K562 (cell line): ENCODE results near the gene ABLIM1. TPM values are rescaled to one million over a fixed set of nuclear protein-coding genes. Genes with fewer than 3 reads are reported as not detected.

Source experiments
- ATAC-seq: fragments of 200-7000 bp; cut with Tn5 transposase; 3 replicates; pipeline ENCODE4 v1.9.1; 2020; ENCODE audit warnings: moderate library complexity
- BruUV-seq: library from RNA; stranded (reverse); fragments of 400-500 nt; replicated peaks from 2 replicates; lab custom pipeline; 2021; lab: Mats Ljungman, UMichigan
- CTCF ChIA-PET: fragments of 300-600 bp; formaldehyde crosslinking; extraction: SDS; loops from one replicate; lab custom pipeline; 2021; ENCODE audit warnings: low intra/inter-chr PET ratio; lab: Yijun Ruan, JAX
- POLR2A ChIA-PET: fragments of 300-600, 350-650 bp; sonication (Branson Sonifier 250); formaldehyde crosslinking; extraction: SDS; loops from one replicate; lab custom pipeline; 2021; ENCODE audit warnings: antibody characterized with exemption, inconsistent platforms; lab: Yijun Ruan, JAX
- DNase-seq, 4 experiments: peaks; one replicate each; pipeline versions ENCODE4 v3.0.0 to v3.0.0-alpha.2; 2011 to 2018; ENCODE audit warnings: low spot score in 3 of 4, mixed read lengths in 3 of 4; ENCODE audit errors: extremely low read depth in 1 of 4
- FAIRE-seq: peaks from 2 replicates; lab custom pipeline; 2011; peaks lifted over from hg19 to GRCh38; lab: Jason Lieb, UNC
- H2AFZ ChIP-seq: 2 replicates; pipeline ENCODE4 v1.6.0; 2011; ENCODE audit warnings: low read depth, low read length, control low read depth, inconsistent platforms
- H3K27ac ChIP-seq: fragments of 200-600 bp; 3 replicates; pipeline ENCODE4 v1.8.0; 2011; ENCODE audit warnings: low read depth, mild to moderate bottlenecking, control low read depth, inconsistent platforms, low read length, moderate library complexity, mixed read lengths; ENCODE audit errors: extremely low read depth
- H3K27me3 ChIP-seq, 2 experiments: fragments of 300-600 bp in 1 of 2; 2 replicates in 1 of 2; 3 replicates in 1 of 2; pipeline versions ENCODE4 v1.6.0 to v1.8.0; 2011; ENCODE audit warnings: inconsistent platforms in 2 of 2, low read length in 2 of 2, mild to moderate bottlenecking in 1 of 2, mixed read lengths in 1 of 2, moderate library complexity in 1 of 2; ENCODE audit not compliant: control insufficient read depth in 2 of 2, insufficient read depth in 2 of 2
- H3K36me3 ChIP-seq: fragments of 300-600 bp; 3 replicates; pipeline ENCODE4 v1.8.0; 2011; ENCODE audit warnings: mild to moderate bottlenecking, low read length, inconsistent platforms; ENCODE audit not compliant: control insufficient read depth, insufficient read depth
- H3K4me1 ChIP-seq, 2 experiments: fragments of 200-600 bp in 1 of 2; replicated peaks in 1 of 2; 2 replicates in 1 of 2; 3 replicates in 1 of 2; pipeline versions ENCODE4 v1.5.1 to v1.8.0; 2011; ENCODE audit warnings: inconsistent platforms in 2 of 2, low read length in 2 of 2, mild to moderate bottlenecking in 1 of 2, mixed read lengths in 1 of 2, moderate library complexity in 1 of 2; ENCODE audit not compliant: control insufficient read depth in 2 of 2, insufficient read depth in 2 of 2
- H3K4me2 ChIP-seq: 2 replicates; pipeline ENCODE4 v1.6.1; 2011; ENCODE audit warnings: low read length, control low read depth, inconsistent platforms, mixed read lengths; ENCODE audit not compliant: insufficient read depth
- H3K4me3 ChIP-seq: fragments of 200-600 bp; sonication (generic), shearing (Covaris generic); 2 replicates; pipeline ENCODE4 v1.5.1; 2016; ENCODE audit warnings: control low read depth, inconsistent platforms
- H3K79me2 ChIP-seq: fragments of 200-600 bp; 3 replicates; pipeline ENCODE4 v1.8.0; 2011; ENCODE audit warnings: low read length, inconsistent platforms; ENCODE audit not compliant: control insufficient read depth, insufficient read depth
- H3K9ac ChIP-seq, 2 experiments: 2 replicates each; pipeline versions ENCODE4 v1.6.0 to v1.6.1; 2011; ENCODE audit warnings: low read depth in 2 of 2, low read length in 2 of 2, control low read depth in 1 of 2, inconsistent platforms in 1 of 2, mild to moderate bottlenecking in 1 of 2, mixed read lengths in 1 of 2; ENCODE audit not compliant: insufficient read depth in 1 of 2
- H3K9me1 ChIP-seq: one replicate; pipeline ENCODE4 v1.6.0; 2011; ENCODE audit warnings: inconsistent platforms, mild to moderate bottlenecking, low read length, moderate library complexity; ENCODE audit not compliant: control insufficient read depth, insufficient read depth
- H3K9me3 ChIP-seq: replicated peaks from 2 replicates; pipeline ENCODE4 v1.5.1; 2011; ENCODE audit warnings: low read depth, low read length, inconsistent platforms; ENCODE audit not compliant: control insufficient read depth, insufficient read depth
- H4K20me1 ChIP-seq: replicated peaks from 2 replicates; pipeline ENCODE4 v1.6.1; 2011; ENCODE audit warnings: low read length, inconsistent platforms, mixed read lengths; ENCODE audit not compliant: control insufficient read depth, insufficient read depth
- CEBPZ ChIP-seq: fragments of 150-350 bp; IDR thresholded peaks from 2 replicates; pipeline ENCODE4 v1.6.1; 2014; ENCODE audit warnings: low read depth, mild to moderate bottlenecking, low read length, borderline replicate concordance
- CHD2 ChIP-seq: IDR thresholded peaks from 2 replicates; pipeline ENCODE4 v1.6.1; 2011; ENCODE audit warnings: low read depth, low read length
- CSDE1 ChIP-seq, 2 experiments: fragments of 450-650 bp; IDR thresholded peaks; 2 replicates each; pipeline ENCODE4 v1.6.1; 2016; ENCODE audit warnings: mild to moderate bottlenecking in 1 of 2
- GABPA ChIP-seq: fragments of 200-800 bp; sonication (Bioruptor generic); conservative IDR thresholded peaks from 2 replicates; pipeline ENCODE4 v1.6.1; 2016; ENCODE audit warnings: low read depth, missing genetic modification characterization, missing compliant biosample characterization
- HDAC3 ChIP-seq: fragments of 450-650 bp; IDR thresholded peaks from 2 replicates; pipeline ENCODE4 v1.6.1; 2018; ENCODE audit warnings: borderline replicate concordance, mild to moderate bottlenecking, moderate library complexity; ENCODE audit not compliant: partially characterized antibody
- KAT7 ChIP-seq: sonication (generic); formaldehyde crosslinking; IDR thresholded peaks from 2 replicates; pipeline ENCODE4 v1.8.0; 2022; ENCODE audit warnings: missing genetic modification reagents, mild to moderate bottlenecking, borderline replicate concordance
- MECOM ChIP-seq: fragments of 250-450 bp; sonication (Bioruptor Pico); IDR thresholded peaks from 2 replicates; pipeline ENCODE4 v1.8.0; 2022; ENCODE audit warnings: inconsistent platforms
- MITF ChIP-seq: IDR thresholded peaks from 2 replicates; pipeline ENCODE4 v1.6.1; 2014; ENCODE audit warnings: antibody characterized with exemption
- ZNF280A ChIP-seq: fragments of 450-650 bp; IDR thresholded peaks from 2 replicates; pipeline ENCODE4 v1.6.1; 2018; ENCODE audit warnings: mild to moderate bottlenecking, low read depth; ENCODE audit not compliant: partially characterized antibody
- WGBS: fragments of 100-300 bp; shearing (Covaris generic); methylation state at CpG from one replicate; pipeline ENCODE4 v1.1.6; 2016; ENCODE audit warnings: low coverage, mixed read lengths; ENCODE audit not compliant: insufficient coverage; ENCODE audit errors: missing lambda C conversion rate; 5-methylcytosine and 5-hydroxymethylcytosine counted together
- in situ Hi-C: fragments of 300-500 bp; cut with MboI; formaldehyde crosslinking; loops from 4 replicates; pipeline ENCODE4 v1.15.0; 2018; ENCODE audit warnings: inconsistent platforms, mixed read lengths
- intact Hi-C: fragments of 100-400 bp; cut with micrococcal nuclease; formaldehyde crosslinking; loops from 2 replicates; pipeline ENCODE4 v1.14.2; 2022
- polyA plus RNA-seq, 8 experiments: library from polyadenylated mRNA; depleted of rRNA in 4 of 8; stranded (reverse) in 5 of 8; unstranded in 3 of 8; fragments of >200 nt; fragmentation: Nextera tagmentation in 2 of 8; fragmentation: Illumina TruSeq in 1 of 8; extraction: Ambion mirVana in 2 of 8; extraction: Trizol in 1 of 8; gene quantifications; 2 replicates each; pipeline versions ENCODE4 v1.2.1 to v1.2.3, GENCODE V29; 2011 to 2014; ENCODE audit warnings: inconsistent platforms in 1 of 8, missing spikeins in 1 of 8
- total RNA-seq, 7 experiments: library from RNA; depleted of rRNA in 6 of 7; stranded (reverse); fragments of >200 nt in 6 of 7; fragmentation: Illumina TruSeq in 2 of 7; extraction: Trizol in 2 of 7; gene quantifications; 2 replicates each; pipeline versions ENCODE4 v1.2.1 to v1.2.3, GENCODE V29; 2011 to 2021; ENCODE audit warnings: low replicate concordance in 1 of 7

Gene ABLIM1
- total and polyA plus RNA-seq, 9 of the 15 experiments (the other 6 are each of a cell fraction or from before 2014, with no cell fraction given) = 0.07 to 0.49 (median 0.14) TPM; not detected in 6

- no peak overlapping the region for H3K4me3 ChIP-seq
- 0 out of 5 replicates have a peak, but pooled peaks cover 0 to 3% of the 10 kb centered on the region in 2 experiments for H3K27me3 ChIP-seq
- no peak for ATAC-seq
- H2AFZ ChIP-seq = no peak overlapping the region
- H4K20me1 ChIP-seq = no peaks in the 10 kb centered on the region
- in situ Hi-C loops = no loop called here
- intact Hi-C loops = loop anchor here (5.0 to 10.0 kb wide), 2 partner anchors 300 to 402 kb away; no protein-coding TSS in a partner anchor
- ChIA-PET CTCF (no interaction called here), POLR2A (no interaction called here)
- no peak overlapping the region for H3K4me2 ChIP-seq
- FAIRE-seq = no peak
- no peak overlapping the region for H3K9ac ChIP-seq
- H3K27ac ChIP-seq = no peak overlapping the region
- BruUV-seq = no TSS peak
- H3K9me1 ChIP-seq = no peaks in the 10 kb centered on the region
- TF ChIP-seq KAT7 (CRISPR knock-in tag) = no peak
- TF ChIP-seq CSDE1 (IDR thresholded peaks at IDR 0.05) = no peak
- TF ChIP-seq MITF = no peak
- DNase-seq = no peak
- H3K9me3 ChIP-seq = no peaks in the 10 kb centered on the region
- H3K4me1 ChIP-seq = no peaks in the 10 kb centered on the region
- 11% methylated on average over 5 of the region's 5 CpGs for WGBS
- H3K79me2 ChIP-seq = no peaks in the 10 kb centered on the region
- H3K36me3 ChIP-seq = no peaks in the 10 kb centered on the region
These were observed 183.1 kb downstream of the ABLIM1 start for GRCh38 chr10:114474989-114475388.

- H3K9ac ChIP-seq = no peak overlapping the region
- ChIA-PET CTCF (no interaction called here), POLR2A (no interaction called here)
- no peaks in the 10 kb centered on the region for H3K36me3 ChIP-seq
- intact Hi-C loops (loop anchor here (2.0 to 10.0 kb wide), 3 partner anchors 225 to 404 kb away; no protein-coding TSS in a partner anchor), in situ Hi-C loops (no loop called here)
- no peak overlapping the region for H3K4me2 ChIP-seq
- no TSS peak for BruUV-seq
- ATAC-seq (no peak), FAIRE-seq (no peak), DNase-seq (no peak)
- H3K27me3 ChIP-seq = peaks cover 0 to 3% of the 10 kb centered on the region in 2 experiments; a peak in 1 of 5 replicates
- H3K27ac ChIP-seq = no peak overlapping the region
- H2AFZ ChIP-seq = no peak overlapping the region
- no peak overlapping the region for H3K4me3 ChIP-seq
- H4K20me1 ChIP-seq = no peaks in the 10 kb centered on the region
- no peaks in the 10 kb centered on the region for H3K9me1 ChIP-seq
- no peaks in the 10 kb centered on the region for H3K4me1 ChIP-seq
- H3K79me2 ChIP-seq = no peaks in the 10 kb centered on the region
- H3K9me3 ChIP-seq = no peaks in the 10 kb centered on the region
- WGBS = 3% methylated on average over 3 of the region's 3 CpGs
- no peak for TF ChIP-seq ZNF280A
- no peak for TF ChIP-seq HDAC3
- TF ChIP-seq CHD2 = no peak
- no peak for TF ChIP-seq MECOM (CRISPR knock-in tag)
- TF ChIP-seq CEBPZ = no peak
- TF ChIP-seq GABPA (tag) = no peak
These were observed 184.3 kb downstream of the ABLIM1 start for GRCh38 chr10:114473776-114474175.
